Astrocyte of the hippocampus (primary cell): ENCODE data around the gene ITGB7.

Experiments used
- DNase-seq: peaks from one replicate; pipeline ENCODE4 v3.0.0; 2011; ENCODE audit warnings: low read depth, low spot score

The ITGB7 gene

DNA sequence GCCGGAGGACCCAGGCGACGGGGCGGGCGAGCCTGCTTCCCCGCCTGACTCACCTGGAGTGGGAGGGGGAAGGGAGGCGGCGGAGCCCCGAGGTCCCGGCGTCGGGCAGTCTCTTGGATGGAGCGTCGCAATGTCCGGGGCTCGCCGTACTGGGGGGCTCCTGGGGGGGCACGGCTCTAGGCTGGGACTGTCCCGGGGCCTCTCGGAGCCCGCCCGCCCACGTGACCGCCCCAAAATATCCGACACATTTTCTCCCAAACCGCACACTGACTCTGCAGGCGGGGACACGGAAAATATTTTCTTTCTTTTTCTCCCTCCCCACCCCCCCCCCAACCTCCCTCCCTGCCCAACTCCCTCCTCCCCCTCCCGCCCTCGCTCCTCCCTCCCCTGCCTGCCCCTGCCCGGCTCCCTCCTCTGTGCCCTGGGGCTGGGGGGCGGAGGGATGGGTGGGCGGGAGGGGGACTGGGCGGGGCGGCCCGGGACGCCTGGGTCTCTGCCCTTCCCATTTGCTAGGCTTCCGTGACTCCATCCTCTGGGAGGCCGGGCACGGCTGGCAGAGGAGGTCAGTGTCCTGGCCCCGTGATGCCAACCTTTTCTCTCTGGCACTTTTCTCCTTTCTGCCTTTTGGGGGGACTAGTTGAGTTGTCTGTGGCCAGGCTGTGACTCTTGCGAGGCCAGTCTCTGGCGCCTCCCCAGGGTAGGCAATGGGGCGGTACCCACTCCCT is 25.0 kb upstream of the ITGB7 start, which contains the start of gene RARG:
RARG (minus strand) TSS at position 289 of the 725 bp plus-strand sequence. CDS start 4,664 bp downstream, outside the sequence.
- DNase-seq: peak; percentile 81

DNA sequence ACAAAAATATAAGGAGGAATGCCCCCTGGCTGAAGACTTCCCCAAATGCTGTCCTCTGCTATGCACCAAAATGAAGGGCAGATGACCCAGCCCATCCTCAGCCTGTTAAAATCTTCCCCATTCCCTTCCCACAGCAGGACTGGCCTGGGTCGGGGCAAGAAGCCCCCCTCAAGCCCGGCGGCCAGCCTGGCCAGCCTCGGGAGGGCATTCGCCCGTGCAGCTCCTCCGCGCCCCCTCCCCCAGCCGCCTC is 24.5 kb upstream of the ITGB7 start:
- DNase-seq: no peak

DNA sequence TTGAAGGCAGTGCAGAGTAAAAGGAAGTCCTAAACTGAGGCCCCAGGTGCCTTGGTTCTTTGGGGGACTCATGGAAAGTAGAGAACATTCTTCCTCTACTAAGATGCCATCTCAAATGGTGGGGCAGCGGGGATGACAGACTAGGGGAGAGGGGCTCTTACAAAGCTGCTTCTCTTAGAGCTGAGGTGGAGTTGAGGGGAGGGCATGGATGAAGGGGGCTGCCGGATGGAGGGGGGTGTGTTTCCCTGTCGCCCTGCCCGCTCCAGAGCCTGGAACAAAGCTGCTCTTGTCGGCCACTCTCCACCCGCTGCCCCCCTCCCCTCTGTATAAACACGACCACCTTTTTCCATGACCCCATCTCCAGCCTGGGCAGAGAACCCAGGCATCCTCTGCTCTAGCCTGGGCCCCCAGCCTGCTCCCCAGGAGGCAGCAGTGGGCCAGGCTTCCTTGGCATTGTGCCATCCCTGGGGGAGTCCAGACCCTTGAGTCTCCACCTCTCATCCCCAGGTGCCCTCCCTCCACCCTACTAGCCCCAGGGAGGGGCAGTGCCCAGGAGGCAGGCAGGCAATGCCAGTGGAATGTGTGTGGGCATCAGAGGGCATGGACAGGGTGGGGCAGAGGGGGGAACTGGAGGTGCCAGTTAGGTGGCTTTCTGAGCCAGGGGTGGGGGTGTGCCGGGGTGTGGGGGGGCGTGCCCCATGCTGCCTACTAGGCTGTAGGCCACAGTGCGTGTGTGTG is 23.2 kb upstream of the ITGB7 start:
- DNase-seq: peak; percentile 16

DNA sequence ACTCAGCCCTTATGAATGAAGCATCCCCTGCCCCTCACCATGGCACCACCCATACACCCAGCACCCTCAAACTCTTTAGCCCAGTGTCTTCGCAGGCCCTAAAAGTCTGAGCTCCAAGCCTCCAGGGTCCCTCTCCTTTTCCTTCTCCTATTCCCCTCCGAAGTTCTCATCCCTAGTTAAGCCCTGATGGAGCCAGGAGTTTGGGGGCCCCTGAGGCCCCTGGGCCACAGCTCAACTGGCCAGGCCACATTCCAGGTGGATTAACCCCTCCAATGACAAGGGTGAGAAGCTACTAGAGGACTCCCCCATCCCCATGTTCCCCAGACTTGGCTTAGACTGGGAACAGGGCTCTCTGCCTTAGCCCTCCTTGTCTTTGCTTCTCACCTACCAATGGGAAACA is 22.4 kb upstream of the ITGB7 start:
- DNase-seq: no peak

DNA sequence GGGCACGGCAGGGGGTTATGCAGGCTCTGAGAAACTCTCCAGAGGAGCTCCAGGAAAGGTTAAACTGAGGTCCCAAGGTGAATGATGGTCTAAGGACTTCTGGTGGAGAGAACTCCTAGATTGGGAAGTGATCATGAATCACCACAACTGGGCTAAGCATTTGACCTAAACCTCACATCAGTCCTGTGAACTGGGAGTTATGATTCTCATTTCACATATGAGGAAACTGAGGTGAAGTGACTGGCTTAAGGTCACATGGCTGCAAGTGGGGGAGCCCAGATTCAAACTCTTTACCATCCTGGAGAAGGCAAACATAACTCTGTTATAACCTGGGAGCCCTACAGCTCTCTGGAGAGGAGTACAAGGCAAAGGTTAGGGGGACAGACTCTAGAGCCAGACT is 20.8 kb upstream of the ITGB7 start:
- DNase-seq: no peak

DNA sequence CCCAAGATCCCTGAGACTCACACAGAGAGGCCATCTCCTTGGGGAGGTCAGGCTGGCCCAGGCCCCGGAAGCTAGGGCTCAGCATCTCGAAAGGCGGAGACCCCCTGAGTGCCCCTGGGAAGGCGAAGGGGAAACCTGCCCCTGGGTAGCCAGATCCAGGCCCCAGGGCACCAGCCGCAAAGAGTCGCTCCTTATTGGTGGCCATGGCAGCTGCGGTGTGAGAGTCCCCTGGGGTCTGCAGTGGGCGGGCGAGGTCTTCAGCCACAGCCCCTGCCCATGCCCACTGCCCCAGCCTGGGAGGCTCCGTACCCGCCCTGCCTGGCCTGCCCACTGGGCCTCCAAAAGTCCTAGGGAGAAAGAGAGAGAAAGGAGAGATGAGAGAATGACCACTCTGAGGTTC is 20.3 kb upstream of the ITGB7 start:
- no peak for DNase-seq

DNA sequence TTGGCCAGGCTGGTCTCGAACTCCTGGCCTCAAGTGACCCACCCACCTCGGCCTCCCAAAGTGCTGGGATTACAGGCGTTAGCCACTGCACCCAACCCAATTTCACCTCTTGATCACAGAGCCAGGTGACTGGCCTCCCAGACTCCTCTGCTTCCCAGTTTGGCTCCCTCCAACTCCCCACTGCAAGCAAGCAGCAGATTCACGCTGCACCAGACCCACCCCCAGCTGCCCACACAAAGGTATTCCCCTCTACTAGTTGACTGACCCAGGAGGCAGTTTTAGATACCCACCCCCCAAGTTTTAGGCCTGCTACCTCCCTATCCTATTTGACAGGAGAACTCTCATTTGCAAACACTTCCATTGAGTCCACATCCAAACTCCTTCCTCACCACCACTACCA is 19.8 kb upstream of the ITGB7 start:
- DNase-seq: no peak

DNA sequence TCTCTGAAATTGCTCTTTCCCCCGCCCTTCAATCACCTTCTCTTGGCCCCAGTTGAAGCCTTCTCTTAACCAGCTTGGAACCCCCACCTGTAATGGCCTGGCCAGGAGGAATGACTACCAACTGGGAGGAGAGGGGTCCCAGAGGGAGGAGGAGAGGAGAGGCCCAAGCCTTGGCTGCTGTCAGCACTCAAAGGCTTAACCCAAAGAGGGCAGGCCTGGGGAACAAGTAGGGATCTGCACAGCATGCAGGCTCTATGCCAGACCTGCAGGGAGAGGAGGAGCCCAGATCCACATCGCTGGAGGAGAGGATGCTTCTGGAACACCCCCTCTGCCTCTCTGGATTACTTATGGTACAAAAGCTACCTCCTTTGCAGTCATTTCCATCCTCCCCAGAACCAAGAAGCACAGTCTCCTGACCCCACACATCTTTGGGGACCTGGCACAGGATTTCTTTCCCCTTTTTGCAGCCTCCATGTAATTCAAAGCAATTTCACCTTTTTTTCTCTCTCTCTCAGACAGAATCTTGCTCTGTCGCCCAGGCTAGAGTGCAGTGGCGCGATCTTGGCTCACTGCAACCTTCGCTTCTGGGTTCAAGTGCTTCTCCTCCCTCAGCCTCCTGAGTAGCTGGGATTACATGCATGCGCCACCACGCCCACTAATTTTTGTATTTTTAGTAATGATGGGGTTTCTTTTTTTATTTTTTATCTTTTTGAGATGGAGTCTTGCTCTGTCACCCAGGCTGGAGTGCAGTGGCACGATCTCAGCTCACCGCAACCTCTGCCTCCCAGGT is 18.8 kb upstream of the ITGB7 start:
- DNase-seq: no peak

DNA sequence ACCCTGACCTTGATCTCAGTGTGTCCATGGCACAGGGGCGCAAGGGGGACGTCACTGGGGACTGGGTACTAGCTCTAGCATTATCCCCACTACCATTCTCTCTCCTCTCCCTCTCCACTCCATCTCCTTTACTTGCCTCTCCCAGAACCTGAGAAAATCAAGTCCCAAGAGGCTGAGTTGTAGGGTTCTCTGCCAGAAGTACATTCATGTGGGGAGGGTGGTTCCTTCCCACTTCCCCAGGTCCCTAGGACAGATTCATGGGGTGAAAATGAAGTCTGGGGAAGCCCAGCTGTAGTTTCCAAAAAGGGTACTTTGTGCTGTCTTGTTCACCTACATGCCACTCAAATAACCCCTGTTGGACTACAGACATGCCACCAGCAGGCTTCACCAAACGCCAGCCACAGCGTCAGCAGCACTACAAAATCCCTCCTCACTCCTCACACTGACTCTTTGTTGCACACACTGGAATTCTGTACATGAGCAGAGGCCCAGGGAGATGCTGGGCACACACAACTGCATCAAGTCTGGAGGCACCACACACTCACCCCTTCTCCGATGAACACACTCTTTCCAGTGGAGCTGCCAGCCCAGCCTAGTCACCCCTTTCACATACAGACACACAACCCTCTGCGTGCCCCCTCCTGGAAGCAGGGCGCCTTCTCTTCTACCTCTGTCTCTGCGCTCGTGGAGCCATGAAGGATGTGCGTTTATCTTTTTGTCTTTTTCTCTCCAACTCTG is 18.0 kb upstream of the ITGB7 start:
- peak; percentile 31 for DNase-seq

DNA sequence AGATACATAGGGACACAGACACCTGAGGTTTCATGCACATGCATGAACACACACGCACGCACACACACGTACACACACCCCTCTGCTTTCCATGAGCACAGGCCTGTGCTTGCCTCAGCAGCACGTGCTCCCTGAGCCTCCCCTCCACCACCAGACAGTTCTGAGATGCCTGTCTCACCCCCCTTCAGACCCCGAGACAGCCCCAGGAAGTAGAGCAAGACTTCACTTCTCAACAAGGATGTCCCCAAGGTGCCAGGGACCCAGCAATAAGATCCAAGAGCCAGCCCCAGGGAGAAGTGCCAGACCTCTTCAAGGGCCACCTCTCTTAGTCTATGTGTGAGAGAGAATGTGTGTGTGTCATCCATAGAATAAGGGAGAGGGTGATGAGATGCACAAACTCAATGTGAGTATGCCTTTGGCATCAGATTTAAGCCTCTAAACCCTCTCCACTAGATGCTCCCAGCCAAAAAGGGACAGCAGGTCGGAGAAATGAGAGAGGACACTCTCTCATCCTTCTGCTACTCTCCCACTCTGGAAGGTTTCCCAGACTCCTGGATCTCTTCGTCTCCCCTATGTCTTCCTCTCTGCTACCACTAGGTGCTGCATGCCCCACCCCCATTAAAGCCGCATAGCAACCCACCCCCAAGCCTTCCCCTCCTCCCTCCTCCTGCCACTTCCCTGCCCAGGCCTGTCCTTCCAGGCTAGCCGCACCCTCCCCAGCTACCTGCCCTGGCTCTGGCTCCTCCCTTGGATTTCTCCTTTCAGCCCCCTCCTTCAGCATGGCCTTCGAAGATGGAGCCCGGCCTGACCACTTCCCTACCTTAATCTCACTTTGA is 17.2 kb upstream of the ITGB7 start:
- DNase-seq: peak; percentile 28

DNA sequence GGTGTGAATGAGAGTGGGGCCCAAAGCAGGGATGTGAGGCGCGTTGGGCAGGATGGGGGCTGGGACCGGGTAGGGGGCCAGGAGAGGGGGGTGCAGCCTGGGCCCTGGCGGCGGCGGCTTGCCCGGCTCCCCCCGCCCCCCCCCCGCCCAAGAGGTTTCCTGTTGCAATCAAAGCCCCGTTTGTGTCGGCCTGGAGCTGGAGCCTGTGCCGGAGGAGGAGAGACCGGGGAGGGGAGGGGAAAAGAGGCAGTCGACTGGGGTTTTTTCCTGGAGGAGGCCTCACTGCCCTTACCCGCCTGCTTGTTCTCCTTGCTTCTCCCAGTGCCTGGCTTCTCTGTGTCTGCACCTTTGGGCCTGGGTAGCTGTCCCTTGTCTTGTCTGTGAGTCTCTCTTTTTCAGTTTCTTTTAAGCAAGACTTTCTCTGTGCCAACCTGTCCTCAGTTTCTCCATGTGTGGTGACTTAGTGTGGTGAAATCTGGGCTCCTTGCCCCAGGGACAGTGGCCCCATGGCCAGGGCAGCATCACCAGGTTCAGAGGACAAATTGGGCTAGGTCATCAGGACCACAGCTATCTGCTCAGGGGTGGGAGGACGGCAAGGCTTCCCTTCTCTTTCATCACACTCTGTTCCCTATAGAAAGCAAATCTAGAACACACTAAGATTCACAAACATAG is 16.5 kb upstream of the ITGB7 start:
- DNase-seq: peak; percentile 78

DNA sequence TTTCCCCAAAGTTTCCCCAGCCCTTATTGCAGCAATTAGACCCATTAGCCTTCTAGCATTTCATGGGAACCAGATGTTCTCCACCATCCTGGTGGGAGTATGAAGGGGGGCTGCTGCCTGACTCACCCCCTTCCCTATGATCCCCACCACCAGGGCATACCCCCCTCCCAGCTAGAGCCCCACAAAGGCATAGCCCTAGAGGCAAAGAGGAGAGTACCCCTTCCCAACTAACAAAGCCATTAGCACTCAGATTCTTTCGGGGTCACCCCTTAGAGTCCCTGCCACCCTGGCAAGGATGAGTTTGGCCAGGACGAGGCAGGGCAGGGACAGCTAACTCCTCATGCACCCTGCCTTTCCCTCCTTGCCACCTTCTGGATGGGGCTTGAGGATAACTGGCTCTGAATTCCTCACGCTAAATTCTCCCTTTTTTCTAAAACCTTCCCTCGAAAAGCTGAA is 15.8 kb upstream of the ITGB7 start:
- DNase-seq: peak; percentile 21

DNA sequence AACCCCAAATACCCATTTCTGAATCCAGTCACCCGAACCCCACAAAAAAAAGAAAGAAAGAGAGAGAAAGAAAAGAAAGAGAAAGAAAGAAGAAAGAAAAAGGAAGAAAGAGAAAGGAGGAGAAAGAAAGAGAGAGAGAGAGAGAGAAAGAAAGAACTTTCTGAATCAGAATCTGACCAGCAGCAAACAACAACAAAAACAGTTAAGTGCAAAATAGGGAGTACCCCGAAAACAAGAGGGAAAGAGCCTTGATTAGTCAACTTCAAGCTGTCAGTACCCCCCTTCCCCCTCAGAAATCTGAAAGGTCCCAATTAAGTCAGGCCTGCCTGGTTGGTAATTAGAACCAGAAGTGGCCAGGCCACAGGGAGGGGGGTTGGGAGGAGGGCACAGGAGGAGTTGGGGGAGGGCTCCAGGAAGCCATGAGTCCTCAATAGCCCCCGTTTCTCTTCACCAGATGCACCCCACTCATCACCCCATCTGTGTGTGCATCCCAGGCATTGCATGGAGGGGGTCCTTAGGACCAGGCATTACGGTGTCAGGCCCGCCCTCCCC is 15.2 kb upstream of the ITGB7 start:
- peak; percentile 48 for DNase-seq

DNA sequence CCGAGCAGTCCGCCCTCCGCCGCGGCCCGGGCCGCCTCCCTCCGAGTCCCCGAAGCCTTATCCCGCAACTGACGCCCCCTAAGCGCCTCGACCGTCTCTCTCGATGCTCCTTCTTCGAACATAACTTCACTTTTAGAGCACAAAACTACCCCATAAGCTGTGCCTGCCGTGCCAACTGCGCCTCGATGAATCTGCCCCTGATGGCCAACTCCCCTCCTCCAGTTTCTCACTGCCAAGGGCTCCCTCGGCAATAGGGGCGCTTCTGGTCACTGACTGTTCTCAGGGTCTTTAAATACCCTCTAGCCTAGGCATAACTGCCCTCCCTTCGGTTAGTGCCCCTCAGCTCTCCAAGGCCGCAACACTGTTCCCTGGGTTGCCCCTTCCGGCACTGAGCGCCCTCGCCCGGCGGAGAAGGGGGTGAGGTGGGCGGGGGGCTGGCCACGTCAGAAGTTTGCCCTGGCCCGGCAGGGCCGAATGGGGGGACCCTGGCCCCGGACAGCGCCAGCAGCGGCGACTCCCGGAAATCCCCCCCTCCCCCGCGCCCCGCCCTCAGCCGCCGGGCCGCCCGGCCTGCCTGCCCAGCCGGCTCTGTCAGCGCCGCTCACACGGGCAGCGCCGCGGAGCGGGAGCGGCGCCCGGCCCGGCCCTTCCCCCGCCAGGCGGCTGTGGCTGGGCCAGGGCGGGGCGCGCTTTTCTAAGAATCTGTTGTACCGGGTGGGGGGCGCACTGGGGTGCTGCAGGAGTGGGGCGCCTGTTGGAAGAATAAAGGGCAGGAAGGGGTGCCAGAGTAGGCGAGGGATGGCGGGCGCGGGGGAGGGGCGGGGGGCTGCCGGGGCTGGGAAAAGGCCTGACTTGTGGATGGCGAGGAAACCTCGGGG is 14.4 kb upstream of the ITGB7 start:
- DNase-seq: peak; percentile 90

DNA sequence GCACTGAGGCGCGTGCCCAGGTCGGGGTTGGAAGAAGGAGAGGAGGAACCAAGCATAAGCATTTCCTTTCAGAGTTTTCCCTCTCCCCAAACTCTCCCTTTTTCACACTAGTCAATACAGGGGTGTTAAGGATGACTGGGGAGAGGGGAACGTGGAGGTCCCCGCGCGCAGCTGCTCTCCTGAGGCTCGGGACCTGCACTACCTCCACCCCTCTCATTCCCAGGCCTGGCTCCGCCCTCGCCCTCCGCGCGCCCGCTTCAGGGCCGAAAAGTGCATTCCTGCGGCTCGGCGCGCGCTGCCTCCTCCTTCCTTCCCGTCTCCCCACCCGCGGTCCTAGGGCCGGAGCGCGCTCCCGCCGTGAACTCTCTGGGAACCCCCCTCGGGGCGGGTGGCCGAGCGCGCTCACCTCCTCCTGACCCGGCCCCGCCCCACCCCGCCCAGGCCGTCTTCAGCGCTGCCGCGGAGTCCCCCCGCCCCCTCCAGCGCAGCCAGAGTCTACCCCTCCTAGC is 13.7 kb upstream of the ITGB7 start:
- DNase-seq: peak; percentile 98

DNA sequence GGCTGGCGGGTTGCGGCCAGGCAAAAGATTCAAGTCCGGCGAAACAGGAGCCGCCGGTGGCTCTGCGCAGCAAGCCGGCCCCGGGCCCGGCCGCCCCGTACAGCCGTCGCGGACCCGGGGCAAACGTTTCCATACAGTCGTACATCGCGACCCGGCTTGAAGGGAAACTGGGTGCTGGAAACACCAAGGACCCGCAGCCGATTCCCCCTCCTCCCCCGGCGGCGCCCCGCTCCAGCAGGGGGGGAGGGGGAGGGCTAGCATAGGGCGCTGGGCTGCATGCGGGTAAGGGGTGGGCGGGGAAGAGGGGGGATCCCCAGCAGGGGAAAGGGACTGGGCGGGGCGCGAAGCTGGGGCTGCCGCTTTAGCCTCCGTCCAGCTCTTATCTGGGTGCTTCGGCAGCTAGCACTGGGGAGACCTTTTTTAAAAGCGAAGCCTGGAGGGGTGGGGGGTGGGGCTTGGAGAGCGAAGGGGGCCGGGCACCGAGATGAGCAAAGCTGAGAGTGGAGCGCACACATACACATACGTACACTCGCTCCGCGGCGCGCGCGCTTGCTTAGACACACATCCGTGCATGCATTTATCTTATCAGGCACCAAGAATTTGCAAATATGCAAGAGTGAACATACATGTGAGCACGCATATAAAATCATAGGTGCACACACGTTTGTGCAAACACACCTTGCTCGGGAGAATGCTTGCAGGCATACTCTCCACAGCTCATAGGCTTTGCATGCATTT is 13.1 kb upstream of the ITGB7 start:
- DNase-seq: peak; percentile 77

DNA sequence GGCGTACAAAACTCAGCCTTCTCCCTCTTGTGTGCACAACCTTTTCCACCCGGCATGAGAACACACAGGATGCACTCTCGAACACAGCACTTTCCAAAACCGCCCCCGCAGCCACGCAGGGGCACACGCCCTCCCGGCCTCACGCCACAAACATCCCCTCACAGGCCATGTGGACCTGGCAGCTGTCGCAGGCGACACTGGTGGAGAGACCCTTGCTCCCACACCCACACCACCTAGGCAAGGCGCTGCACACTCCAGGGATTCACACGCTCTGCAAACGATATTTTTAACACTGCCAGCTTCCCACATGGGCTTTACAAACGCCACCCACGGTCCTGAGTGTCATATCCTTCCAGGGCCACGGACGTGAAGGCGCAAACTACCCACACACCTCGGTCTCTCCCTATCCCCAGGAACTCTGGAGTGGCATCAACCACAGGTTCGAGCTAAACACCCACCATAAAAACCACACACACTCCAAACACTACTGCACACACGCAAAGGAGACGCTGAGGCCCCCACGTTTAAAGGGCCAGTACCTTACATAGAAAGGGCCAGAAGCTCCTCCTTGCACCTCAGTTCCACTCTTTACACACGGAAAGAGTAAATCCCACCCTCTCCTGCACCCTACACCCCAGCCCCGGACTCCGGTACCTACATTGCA is 12.4 kb upstream of the ITGB7 start:
- DNase-seq: peak; percentile 73
